Nephron progenitor cell (in vitro differentiated cells): ENCODE measurements around the gene MRGPRX4.

Experiments used
- DNase-seq: peaks from one replicate; pipeline ENCODE4 v3.0.0; 2021
- H3K27ac Mint-ChIP-seq: 2 replicates; pipeline ENCODE4 v1.8.0; 2021; ENCODE audit warnings: mild to moderate bottlenecking, moderate library complexity, mixed read lengths
- H3K27me3 Mint-ChIP-seq: 2 replicates; pipeline ENCODE4 v1.8.0; 2021; ENCODE audit warnings: mild to moderate bottlenecking, low read depth, mixed read lengths; ENCODE audit not compliant: poor library complexity
- H3K36me3 Mint-ChIP-seq: 2 replicates; pipeline ENCODE4 v1.8.0; 2021; ENCODE audit warnings: low read depth, mixed read lengths
- H3K4me1 Mint-ChIP-seq: 2 replicates; pipeline ENCODE4 v1.8.0; 2021; ENCODE audit warnings: mixed read lengths
- H3K4me3 Mint-ChIP-seq: 2 replicates; pipeline ENCODE4 v1.8.0; 2021; ENCODE audit warnings: mild to moderate bottlenecking, moderate library complexity, mixed read lengths
- H3K9me3 Mint-ChIP-seq: 2 replicates; pipeline ENCODE4 v1.8.0; 2021; ENCODE audit warnings: mild to moderate bottlenecking, moderate library complexity, mixed read lengths
- TF ChIP-seq, protein P1 (sequence below): fragments of 200-600 bp; sonication (generic); IDR thresholded peaks from 2 replicates; pipeline ENCODE4 v1.5.0; 2021; ENCODE audit warnings: antibody characterized with exemption

The MRGPRX4 gene

DNA sequence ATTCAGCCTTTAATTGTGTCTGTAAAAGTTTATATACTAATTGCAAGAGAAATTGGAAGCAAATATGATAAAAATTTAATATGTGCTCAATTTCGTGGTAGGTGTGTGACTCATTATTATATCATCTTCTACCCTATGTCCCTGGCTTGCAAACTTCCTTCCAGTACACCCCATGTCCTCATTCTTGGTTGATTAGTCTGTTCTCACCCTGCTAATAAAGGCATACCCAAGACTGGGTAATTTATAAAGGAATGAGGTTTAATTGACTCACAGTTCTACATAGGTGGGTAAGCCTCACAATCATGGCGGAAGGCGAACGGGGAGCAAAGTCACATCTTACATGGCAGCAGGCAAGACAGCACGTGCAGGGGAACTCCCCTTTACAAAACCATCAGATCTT is 28.4 kb upstream of the MRGPRX4 start:
- Mint-ChIP-seq H3K9me3 (no peaks in the 10 kb centered on the region), H3K36me3 (no peaks in the 10 kb centered on the region), H3K4me1 (no peaks in the 10 kb centered on the region), H3K27me3 (peaks cover 38% of the 10 kb centered on the region), H3K4me3 (no peak overlapping the region), H3K27ac (no peak overlapping the region)
- DNase-seq = no peak
- TF ChIP-seq, protein P1, sequence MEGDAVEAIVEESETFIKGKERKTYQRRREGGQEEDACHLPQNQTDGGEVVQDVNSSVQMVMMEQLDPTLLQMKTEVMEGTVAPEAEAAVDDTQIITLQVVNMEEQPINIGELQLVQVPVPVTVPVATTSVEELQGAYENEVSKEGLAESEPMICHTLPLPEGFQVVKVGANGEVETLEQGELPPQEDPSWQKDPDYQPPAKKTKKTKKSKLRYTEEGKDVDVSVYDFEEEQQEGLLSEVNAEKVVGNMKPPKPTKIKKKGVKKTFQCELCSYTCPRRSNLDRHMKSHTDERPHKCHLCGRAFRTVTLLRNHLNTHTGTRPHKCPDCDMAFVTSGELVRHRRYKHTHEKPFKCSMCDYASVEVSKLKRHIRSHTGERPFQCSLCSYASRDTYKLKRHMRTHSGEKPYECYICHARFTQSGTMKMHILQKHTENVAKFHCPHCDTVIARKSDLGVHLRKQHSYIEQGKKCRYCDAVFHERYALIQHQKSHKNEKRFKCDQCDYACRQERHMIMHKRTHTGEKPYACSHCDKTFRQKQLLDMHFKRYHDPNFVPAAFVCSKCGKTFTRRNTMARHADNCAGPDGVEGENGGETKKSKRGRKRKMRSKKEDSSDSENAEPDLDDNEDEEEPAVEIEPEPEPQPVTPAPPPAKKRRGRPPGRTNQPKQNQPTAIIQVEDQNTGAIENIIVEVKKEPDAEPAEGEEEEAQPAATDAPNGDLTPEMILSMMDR = no peak

DNA sequence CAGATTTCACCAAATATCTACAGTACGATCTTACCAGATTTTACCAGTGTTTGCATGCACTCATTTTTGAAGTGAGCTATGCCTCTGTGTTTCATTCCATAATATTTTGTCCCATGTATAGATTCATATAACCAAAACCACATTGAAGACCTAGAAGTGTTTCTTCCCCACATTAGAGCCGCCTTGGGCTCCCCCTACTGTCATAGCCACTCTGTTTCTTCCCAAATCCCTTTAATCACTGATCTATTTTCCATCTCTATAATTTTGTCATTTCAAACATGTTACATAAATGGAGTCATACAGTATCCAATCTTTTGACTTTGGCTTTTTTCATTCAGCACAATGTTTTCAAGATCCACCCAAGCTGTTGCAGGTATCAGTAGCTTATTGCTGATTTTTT is 27.6 kb upstream of the MRGPRX4 start:
- Mint-ChIP-seq H3K4me3 (no peak overlapping the region), H3K9me3 (no peaks in the 10 kb centered on the region), H3K27ac (no peak overlapping the region), H3K4me1 (no peaks in the 10 kb centered on the region), H3K36me3 (no peaks in the 10 kb centered on the region), H3K27me3 (peaks cover 37% of the 10 kb centered on the region)
- DNase-seq = no peak
- TF ChIP-seq, protein P1 = peak; percentile 22

DNA sequence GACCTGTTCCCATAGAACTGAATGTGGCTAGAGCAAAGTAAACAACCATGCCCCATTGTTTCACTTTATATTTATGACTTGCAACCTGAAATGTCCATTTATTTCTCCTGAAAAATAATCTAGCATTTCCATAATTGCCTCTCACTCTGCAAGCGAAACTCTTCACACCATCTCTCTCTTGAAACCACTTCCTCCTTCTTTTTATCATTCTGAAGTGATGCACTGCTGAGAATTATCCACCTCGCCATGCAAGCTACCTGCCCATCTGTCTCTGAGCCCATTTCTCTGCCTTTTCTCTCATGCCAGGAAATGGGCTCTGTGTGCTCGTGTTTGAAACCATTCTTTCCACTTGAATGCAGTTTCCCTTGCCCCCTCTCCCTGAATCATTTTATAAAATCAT is 26.8 kb upstream of the MRGPRX4 start:
- H3K27me3 Mint-ChIP-seq = peaks cover 34% of the 10 kb centered on the region
- H3K4me1 Mint-ChIP-seq = no peaks in the 10 kb centered on the region
- no peaks in the 10 kb centered on the region for H3K36me3 Mint-ChIP-seq
- no peaks in the 10 kb centered on the region for H3K9me3 Mint-ChIP-seq
- H3K27ac Mint-ChIP-seq = no peak overlapping the region
- H3K4me3 Mint-ChIP-seq = no peak overlapping the region
- no peak for DNase-seq
- TF ChIP-seq, protein P1 = no peak

DNA sequence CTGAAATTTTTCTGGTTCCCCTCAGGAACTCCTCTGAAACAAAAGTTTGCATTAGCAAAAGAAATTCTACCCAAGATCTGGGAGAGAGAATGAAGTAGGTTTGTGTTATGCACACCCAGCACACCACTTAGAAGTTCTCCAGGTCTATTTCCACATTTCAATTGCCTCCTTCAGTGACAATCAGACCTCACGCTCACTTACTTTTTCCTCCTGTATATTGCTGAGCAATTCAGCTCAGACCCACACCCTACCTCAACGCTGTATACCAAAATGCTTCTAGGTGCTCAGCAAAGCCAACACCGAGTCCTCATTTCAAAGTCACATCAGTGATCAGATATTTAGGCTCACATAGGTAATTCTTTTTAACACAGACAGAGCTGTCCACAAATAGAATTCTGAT is 21.1 kb upstream of the MRGPRX4 start:
- no peak for DNase-seq
- Mint-ChIP-seq H3K9me3 (peaks cover 3% of the 10 kb centered on the region), H3K4me1 (no peaks in the 10 kb centered on the region), H3K4me3 (no peak overlapping the region), H3K36me3 (no peaks in the 10 kb centered on the region), H3K27me3 (peaks cover 27% of the 10 kb centered on the region), H3K27ac (no peak overlapping the region)
- TF ChIP-seq, protein P1 = no peak

DNA sequence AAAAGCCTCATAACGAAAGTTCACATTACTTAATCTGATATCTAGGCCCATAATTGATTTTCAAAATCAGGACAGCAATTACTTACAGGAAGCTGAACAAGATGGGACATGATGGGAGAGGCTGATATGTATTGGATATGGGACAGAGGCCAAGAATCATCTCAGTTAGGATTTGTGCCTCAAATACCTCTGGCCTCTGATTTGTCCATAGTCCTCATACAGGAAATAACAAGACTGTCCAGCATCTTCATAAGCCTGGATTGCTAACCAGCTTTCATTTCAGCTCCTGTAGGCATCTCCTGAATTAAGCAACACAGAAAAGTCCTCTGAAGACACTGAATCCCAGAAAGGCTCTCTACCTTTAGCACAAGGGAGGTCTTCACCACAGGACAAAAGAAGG is 4.3 kb upstream of the MRGPRX4 start:
- TF ChIP-seq, protein P1 = no peak
- H3K36me3 Mint-ChIP-seq = no peaks in the 10 kb centered on the region
- no peak overlapping the region for H3K4me3 Mint-ChIP-seq
- no peak for DNase-seq
- H3K27ac Mint-ChIP-seq = no peak overlapping the region
- no peaks in the 10 kb centered on the region for H3K4me1 Mint-ChIP-seq
- H3K9me3 Mint-ChIP-seq = peaks cover 15% of the 10 kb centered on the region
- peaks cover 25% of the 10 kb centered on the region for H3K27me3 Mint-ChIP-seq

DNA sequence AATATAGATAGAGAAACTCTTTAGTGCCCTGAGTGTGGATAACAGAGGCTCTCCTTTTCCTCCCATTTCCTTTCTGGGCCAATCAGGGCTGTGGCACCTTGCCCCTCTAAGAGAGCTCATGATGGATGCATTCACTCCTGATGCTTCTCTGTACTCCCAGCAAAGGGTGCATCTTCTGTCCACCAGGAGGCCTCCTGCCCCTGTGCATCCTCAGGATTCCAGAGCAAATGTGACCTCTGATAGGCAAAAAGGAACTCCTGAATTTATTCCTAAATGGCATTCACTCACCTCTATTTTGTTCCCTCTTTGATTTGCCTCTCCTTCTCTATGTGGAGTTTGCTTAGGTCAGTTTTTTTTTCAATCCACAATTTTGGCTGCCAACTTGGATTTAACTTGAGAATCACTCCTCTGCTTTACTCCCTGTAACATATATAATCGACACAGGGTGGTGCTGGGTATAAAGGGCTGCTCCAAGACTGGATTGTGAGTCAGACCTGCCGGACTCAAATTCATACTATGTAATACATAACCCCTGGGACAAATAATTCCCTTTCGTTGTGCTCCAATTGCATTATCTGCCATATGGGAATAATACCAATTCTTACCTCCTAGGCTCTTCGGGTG is 1.1 kb upstream of the MRGPRX4 start:
- H3K27me3 Mint-ChIP-seq = peaks cover 39% of the 10 kb centered on the region
- peaks cover 8% of the 10 kb centered on the region for H3K9me3 Mint-ChIP-seq
- H3K4me1 Mint-ChIP-seq = no peaks in the 10 kb centered on the region
- H3K27ac Mint-ChIP-seq = no peak overlapping the region
- no peak overlapping the region for H3K4me3 Mint-ChIP-seq
- no peaks in the 10 kb centered on the region for H3K36me3 Mint-ChIP-seq
- DNase-seq = peak; percentile 42
- TF ChIP-seq, protein P1 = peak; percentile 69
